OCI-LY7 (cell line): ENCODE measurements around the gene TFE3. TPM values are rescaled to one million over a fixed set of nuclear protein-coding genes. Genes with fewer than 3 reads are reported as not detected.
A peak's percentile ranks its signal among the peaks of the same experiment; 100 is the strongest.

ENCODE experiments used
- Bru-seq: library from RNA; stranded (reverse); fragments of 400-500 nt; gene quantifications from one replicate; lab custom pipeline; 2021; lab: Mats Ljungman, UMichigan
- BruChase-seq, 2 experiments: library from RNA; stranded (reverse); fragments of 400-500 nt; gene quantifications; one replicate each; lab custom pipeline; 2021; lab: Mats Ljungman, UMichigan
- BruUV-seq: library from RNA; stranded (reverse); fragments of 400-500 nt; replicated peaks from 2 replicates; lab custom pipeline; 2021; lab: Mats Ljungman, UMichigan
- CTCF ChIA-PET: fragments of 300-600 bp; sonication (Branson Sonifier 250); formaldehyde crosslinking; loops from one replicate; lab custom pipeline; 2022; ENCODE audit warnings: antibody characterized with exemption; ENCODE audit not compliant: unreplicated experiment; lab: Charles Lee
- POLR2A ChIA-PET: fragments of 300-600 bp; sonication (Branson Sonifier 250); formaldehyde crosslinking; loops from one replicate; lab custom pipeline; 2022; ENCODE audit warnings: antibody characterized with exemption; lab: Charles Lee
- DNase-seq: peaks from one replicate; pipeline ENCODE4 v3.0.0-alpha.2; 2015; ENCODE audit warnings: low spot score
- H2AFZ ChIP-seq: fragments of 200-600 bp; sonication (generic), shearing (Covaris generic); 2 replicates; pipeline ENCODE4 v1.6.1; 2014; ENCODE audit warnings: mild to moderate bottlenecking, antibody characterized with exemption, low read length, moderate library complexity
- H3K27ac ChIP-seq: fragments of 200-600 bp; sonication (generic); 2 replicates; pipeline ENCODE4 v1.5.1; 2014; ENCODE audit warnings: mixed run types, low read depth, mild to moderate bottlenecking, moderate library complexity, low read length, inconsistent platforms; ENCODE audit not compliant: poor library complexity, severe bottlenecking
- H3K36me3 ChIP-seq: fragments of 200-600 bp; sonication (generic); 2 replicates; pipeline ENCODE4 v1.6.1; 2014; ENCODE audit warnings: mild to moderate bottlenecking, antibody characterized with exemption, low read length, moderate library complexity, mixed read lengths; ENCODE audit not compliant: insufficient read depth
- H3K4me1 ChIP-seq: fragments of 200-600 bp; sonication (generic); 2 replicates; pipeline ENCODE4 v1.5.1; 2014; ENCODE audit warnings: mild to moderate bottlenecking, low read length; ENCODE audit not compliant: insufficient read depth, poor library complexity, severe bottlenecking
- H3K4me2 ChIP-seq: fragments of 200-600 bp; sonication (generic); 2 replicates; pipeline ENCODE4 v1.6.1; 2014; ENCODE audit warnings: mild to moderate bottlenecking, low read length
- H3K4me3 ChIP-seq: fragments of 200-600 bp; sonication (generic); 2 replicates; pipeline ENCODE4 v1.5.1; 2014; ENCODE audit warnings: mild to moderate bottlenecking, low read depth, low read length; ENCODE audit not compliant: poor library complexity, severe bottlenecking
- H3K79me2 ChIP-seq: fragments of 200-600 bp; sonication (generic); 2 replicates; pipeline ENCODE4 v1.6.1; 2016; ENCODE audit warnings: low read depth, mild to moderate bottlenecking, low read length, moderate library complexity, mixed read lengths; ENCODE audit not compliant: insufficient read depth
- H3K9me2 ChIP-seq: fragments of 200-600 bp; sonication (generic); 2 replicates; pipeline ENCODE4 v1.6.1; 2016; ENCODE audit warnings: mild to moderate bottlenecking, low read length, mixed read lengths; ENCODE audit not compliant: insufficient read depth
- H3K9me3 ChIP-seq: fragments of 200-600 bp; sonication (generic); 2 replicates; pipeline ENCODE4 v1.6.1; 2014; ENCODE audit warnings: mild to moderate bottlenecking, mixed run types, low read length, mixed read lengths
- H4K20me1 ChIP-seq: fragments of 200-600 bp; sonication (generic); 2 replicates; pipeline ENCODE4 v1.6.1; 2014; ENCODE audit warnings: mild to moderate bottlenecking, antibody characterized with exemption, low read length, moderate library complexity, mixed read lengths; ENCODE audit not compliant: insufficient read depth
- EZH2phosphoT487 ChIP-seq: fragments of 200-600 bp; sonication (generic); IDR thresholded peaks from 2 replicates; pipeline ENCODE4 v1.6.1; 2018; ENCODE audit warnings: low read depth, borderline replicate concordance, mild to moderate bottlenecking, mixed run types, antibody characterized with exemption, low read length, moderate library complexity, mixed read lengths
- intact Hi-C: fragments of 100-400 bp; cut with micrococcal nuclease; formaldehyde crosslinking; loops from one replicate; pipeline ENCODE4 v1.10.0; 2022; ENCODE audit not compliant: unreplicated experiment
- long read RNA-seq: library from polyadenylated mRNA; stranded (forward); transcript quantifications from one replicate; pipeline ENCODE4 v2.0.0, GENCODE V29; 2022
- total RNA-seq, 2 experiments: library from RNA; depleted of rRNA in 1 of 2; stranded (reverse); fragments of >200 nt in 1 of 2; shearing (Covaris generic) in 1 of 2; gene quantifications; 2 replicates each; pipeline ENCODE4 v1.2.3, GENCODE V29; 2014 to 2022
- TF ChIP-seq, protein P1 (sequence below): fragments of 200-600 bp; sonication (generic); conservative IDR thresholded peaks from 2 replicates; pipeline ENCODE4 v1.5.1; 2014; ENCODE audit warnings: mild to moderate bottlenecking, antibody characterized with exemption, low read length, moderate library complexity, mixed read lengths

Gene TFE3, protein sequence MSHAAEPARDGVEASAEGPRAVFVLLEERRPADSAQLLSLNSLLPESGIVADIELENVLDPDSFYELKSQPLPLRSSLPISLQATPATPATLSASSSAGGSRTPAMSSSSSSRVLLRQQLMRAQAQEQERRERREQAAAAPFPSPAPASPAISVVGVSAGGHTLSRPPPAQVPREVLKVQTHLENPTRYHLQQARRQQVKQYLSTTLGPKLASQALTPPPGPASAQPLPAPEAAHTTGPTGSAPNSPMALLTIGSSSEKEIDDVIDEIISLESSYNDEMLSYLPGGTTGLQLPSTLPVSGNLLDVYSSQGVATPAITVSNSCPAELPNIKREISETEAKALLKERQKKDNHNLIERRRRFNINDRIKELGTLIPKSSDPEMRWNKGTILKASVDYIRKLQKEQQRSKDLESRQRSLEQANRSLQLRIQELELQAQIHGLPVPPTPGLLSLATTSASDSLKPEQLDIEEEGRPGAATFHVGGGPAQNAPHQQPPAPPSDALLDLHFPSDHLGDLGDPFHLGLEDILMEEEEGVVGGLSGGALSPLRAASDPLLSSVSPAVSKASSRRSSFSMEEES
- 7.6 and 10.2 TPM in 2 replicates for total RNA-seq (2014; rRNA removed; shearing (Covaris generic))
- 19.0 and 19.8 TPM in 2 replicates for total RNA-seq (2022)
- Bru-seq, nascent RNA = percentile 50 among the genes with signal in this experiment
- percentile 62 among the genes with signal in this experiment for BruChase-seq, experiment 1, labeled RNA remaining after a 6-hour chase
- BruChase-seq, experiment 2, labeled RNA remaining after a 2-hour chase = percentile 60 among the genes with signal in this experiment
- long read RNA-seq, transcript TFE3-201 (10 exons, 3,415 nt) = major isoform, 11 of 21 reads
- long read RNA-seq, partial matches to known transcripts = 3 of 21 reads
- long read RNA-seq, other reads (novel, unspliced or antisense) = 3 of 21 reads

DNA sequence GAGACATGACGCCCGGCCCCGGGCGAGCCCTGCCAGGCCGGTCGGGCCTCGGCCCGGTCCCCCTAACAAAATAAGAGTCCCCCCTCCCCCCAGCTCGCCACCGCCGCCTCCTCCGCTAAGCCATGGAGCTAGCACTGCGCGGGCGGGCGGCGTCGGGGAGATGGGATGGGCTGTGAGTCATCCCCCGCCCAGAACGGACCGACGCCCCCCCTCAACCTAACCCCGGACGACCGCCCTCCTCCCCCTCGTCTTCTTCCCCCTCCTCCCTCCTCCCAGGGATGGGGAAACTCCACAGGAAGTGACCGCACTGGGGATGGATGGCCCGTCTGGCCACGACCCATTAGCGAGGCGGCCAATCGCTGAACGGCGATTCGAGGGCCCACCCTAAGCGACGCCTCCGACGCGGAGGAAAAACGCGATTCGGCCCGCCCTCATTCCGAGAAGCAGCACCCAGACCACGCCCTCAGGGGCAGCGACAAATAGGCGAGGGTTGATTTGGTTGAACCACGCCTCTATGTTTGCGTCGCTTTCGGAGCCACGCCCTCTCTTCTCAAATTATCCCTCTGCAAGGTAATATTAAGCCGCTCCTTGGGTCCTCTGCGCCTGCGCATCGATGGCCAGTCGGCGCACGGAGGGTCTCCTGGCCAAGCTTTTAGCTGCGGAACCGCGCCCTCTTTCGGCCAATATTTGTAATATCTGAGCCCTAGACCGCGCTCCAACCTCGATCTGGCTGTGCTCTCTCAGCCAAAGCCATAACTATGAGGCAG is at the start of gene TFE3:
Gene TFE3 (minus strand): TSS at position 138 of the 767 bp plus-strand sequence. CDS start 131 bp downstream, at position 7.
- Histone ChIP-seq H3K79me2 (peaks cover 13% of the 10 kb centered on the region; the same call in 1 of the 2 replicates), H4K20me1 (no peaks in the 10 kb centered on the region), H3K27ac (peak within 1 kb of the TSS; percentile 55), H2AFZ (peak within 1 kb of the TSS; percentile 94), H3K4me3 (peak within 1 kb of the TSS; percentile 84), H3K36me3 (peaks cover 10% of the 10 kb centered on the region), H3K4me1 (peaks cover 45% of the 10 kb centered on the region), H3K9me3 (no peaks in the 10 kb centered on the region), H3K4me2 (peak within 1 kb of the TSS; percentile 92), H3K9me2 (no peaks in the 10 kb centered on the region)
- ChIA-PET CTCF (interaction anchor here (0.6 kb wide), 3 partner anchors 54 to 241 kb away, joined by 3 to 5 read pairs (median 4); partner anchors contain the start of gene HDAC6), POLR2A (interaction anchor here (1.4 to 3.3 kb wide), 3 partner anchors 41 to 101 kb away, joined by 3 to 12 read pairs (median 3); no protein-coding TSS in a partner anchor)
- TF ChIP-seq, protein P1, sequence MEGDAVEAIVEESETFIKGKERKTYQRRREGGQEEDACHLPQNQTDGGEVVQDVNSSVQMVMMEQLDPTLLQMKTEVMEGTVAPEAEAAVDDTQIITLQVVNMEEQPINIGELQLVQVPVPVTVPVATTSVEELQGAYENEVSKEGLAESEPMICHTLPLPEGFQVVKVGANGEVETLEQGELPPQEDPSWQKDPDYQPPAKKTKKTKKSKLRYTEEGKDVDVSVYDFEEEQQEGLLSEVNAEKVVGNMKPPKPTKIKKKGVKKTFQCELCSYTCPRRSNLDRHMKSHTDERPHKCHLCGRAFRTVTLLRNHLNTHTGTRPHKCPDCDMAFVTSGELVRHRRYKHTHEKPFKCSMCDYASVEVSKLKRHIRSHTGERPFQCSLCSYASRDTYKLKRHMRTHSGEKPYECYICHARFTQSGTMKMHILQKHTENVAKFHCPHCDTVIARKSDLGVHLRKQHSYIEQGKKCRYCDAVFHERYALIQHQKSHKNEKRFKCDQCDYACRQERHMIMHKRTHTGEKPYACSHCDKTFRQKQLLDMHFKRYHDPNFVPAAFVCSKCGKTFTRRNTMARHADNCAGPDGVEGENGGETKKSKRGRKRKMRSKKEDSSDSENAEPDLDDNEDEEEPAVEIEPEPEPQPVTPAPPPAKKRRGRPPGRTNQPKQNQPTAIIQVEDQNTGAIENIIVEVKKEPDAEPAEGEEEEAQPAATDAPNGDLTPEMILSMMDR = peak; percentile 73
- TF ChIP-seq EZH2phosphoT487 = no peak
- DNase-seq = peak; percentile 98
- intact Hi-C loops = loop anchor here (2.0 to 5.0 kb wide), 4 partner anchors 41 to 146 kb away; partner anchors contain the start of genes GRIPAP1, PIM2, PQBP1 and TIMM17B
- BruUV-seq = no TSS peak

DNA sequence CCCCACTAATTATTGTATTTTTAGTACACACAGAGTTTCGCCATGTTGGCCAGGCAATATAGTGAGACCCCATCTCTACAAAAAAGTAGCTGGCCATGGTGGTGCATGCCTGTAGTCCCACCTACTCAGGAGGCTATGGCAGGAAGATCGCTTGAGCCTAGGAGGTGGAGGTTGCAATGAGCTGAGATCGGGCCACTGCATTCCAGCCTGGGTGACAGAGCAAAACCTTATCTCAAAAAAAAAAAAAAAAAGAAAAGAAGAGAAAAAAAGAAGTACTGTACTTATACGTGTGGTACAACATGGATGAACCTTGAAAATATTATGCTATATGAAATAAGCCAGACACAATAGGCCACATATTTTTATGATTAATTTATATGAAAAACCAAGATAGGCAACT is 46.4 kb upstream of the TFE3 start:
- H3K4me3 ChIP-seq = no peak overlapping the region
- ChIA-PET CTCF (no interaction called here), POLR2A (no interaction called here)
- no peak for DNase-seq
- BruUV-seq = no TSS peak
- H3K9me2 ChIP-seq = no peaks in the 10 kb centered on the region
- no peaks in the 10 kb centered on the region for H3K4me1 ChIP-seq
- intact Hi-C loops = no loop called here
- H4K20me1 ChIP-seq = no peaks in the 10 kb centered on the region
- no peak overlapping the region for H3K4me2 ChIP-seq
- no peaks in the 10 kb centered on the region for H3K36me3 ChIP-seq
- H3K79me2 ChIP-seq = no peaks in the 10 kb centered on the region
- no peak for TF ChIP-seq EZH2phosphoT487
- TF ChIP-seq, protein P1 = no peak
- H3K9me3 ChIP-seq = no peaks in the 10 kb centered on the region
- H3K27ac ChIP-seq = no peak overlapping the region
- no peak overlapping the region for H2AFZ ChIP-seq
